G401 (cell line): ENCODE data around the gene GPRC5D. TPM values are rescaled to one million over a fixed set of nuclear protein-coding genes. Genes with fewer than 3 reads are reported as not detected.

ENCODE experiments used
- DNase-seq: peaks from one replicate; pipeline ENCODE4 v3.0.0-alpha.2; 2015; ENCODE audit warnings: low spot score
- in situ Hi-C: cut with HindIII; loops from 2 replicates; pipeline ENCODE4 v1.10.0; 2016; ENCODE audit warnings: low sequenced_read_pairs, mixed read lengths
- total RNA-seq: library from RNA; depleted of rRNA; stranded (reverse); fragments of >200 nt; shearing (Covaris generic); gene quantifications from 2 replicates; pipeline ENCODE4 v1.2.3, GENCODE V29; 2014

The GPRC5D gene
- total RNA-seq, 1 experiment from 2014 or later = not detected

DNA sequence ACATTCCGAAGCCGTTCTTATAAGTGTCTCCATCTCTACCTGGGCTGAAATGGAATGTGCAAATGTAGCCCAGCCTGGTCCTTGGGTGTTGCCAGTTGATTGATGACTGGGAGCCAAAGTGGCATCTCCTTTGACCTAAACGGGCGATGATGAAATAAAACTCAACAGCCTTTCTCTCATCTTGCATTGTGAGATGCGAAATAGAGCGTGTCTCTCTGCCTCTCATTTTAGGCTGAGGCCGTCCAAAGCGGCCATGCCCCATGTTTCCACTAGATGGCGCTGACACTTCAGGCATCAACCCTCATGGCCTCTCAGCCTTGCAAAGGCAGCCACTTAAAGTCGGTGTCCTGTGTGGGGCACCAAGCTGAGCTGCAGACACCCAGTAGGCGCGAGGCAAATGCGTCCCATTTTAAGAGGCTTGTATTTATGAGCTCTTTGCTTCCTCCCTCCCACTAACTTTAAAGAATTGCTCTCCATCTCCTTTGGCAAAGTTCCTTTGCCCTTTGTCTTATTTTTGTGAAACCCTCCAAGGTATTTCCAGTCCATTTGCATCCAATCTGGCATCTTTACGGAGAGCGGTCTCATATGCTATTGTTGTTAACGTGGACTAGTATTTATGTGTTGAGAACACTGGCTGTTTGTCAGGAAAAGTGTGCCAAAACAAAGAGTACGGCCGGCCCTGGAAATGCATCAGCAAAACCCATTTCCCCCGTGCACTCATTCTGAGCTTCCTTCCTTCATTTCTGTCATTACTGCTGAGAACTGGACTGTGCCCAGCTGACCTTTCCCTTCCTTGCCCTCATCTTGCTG, 35.6 kb downstream of the GPRC5D start:
- DNase-seq = peak; percentile 92
- in situ Hi-C loops = no loop called here

DNA sequence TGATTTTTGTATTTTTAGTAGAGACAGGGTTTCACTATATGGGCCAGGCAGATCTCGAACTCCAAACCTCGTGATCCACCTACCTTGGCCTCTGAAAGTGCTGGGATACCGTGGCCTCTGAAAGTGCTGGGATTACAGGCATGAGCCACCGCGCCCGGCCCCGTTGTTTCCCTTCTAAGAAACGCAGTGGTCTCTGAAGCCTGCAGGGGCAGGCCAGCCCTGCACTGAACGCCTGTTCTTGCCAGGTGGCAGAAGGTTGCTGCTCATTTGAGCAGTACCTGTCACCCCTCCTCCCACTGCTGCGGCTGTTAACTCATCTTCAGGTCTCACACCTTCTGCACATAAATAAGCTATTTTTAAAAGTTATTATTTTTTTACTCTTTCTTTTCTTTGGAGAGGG, 36.3 kb downstream of the GPRC5D start:
- in situ Hi-C loops = no loop called here
- peak; percentile 35 for DNase-seq

DNA sequence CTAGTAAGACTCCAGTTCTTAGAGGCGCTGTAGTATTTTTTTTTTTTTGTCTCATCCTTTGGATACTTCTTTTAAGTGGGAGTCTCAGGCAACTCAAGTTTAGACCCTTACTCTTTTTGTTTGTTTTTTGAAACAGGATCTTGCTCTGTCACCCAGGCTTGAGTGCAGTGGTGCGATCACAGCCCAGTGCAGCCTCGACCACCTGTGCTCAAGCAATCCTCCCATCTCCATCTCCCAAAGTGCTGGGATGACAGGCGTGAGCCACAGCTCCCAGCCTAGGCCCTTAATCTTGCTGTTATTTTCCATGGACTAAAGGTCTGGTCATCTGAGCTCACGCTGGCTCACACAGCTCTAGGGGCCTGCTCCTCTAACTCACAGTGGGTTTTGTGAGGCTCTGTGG, 39.3 kb downstream of the GPRC5D start:
- no peak for DNase-seq
- in situ Hi-C loops = no loop called here

DNA sequence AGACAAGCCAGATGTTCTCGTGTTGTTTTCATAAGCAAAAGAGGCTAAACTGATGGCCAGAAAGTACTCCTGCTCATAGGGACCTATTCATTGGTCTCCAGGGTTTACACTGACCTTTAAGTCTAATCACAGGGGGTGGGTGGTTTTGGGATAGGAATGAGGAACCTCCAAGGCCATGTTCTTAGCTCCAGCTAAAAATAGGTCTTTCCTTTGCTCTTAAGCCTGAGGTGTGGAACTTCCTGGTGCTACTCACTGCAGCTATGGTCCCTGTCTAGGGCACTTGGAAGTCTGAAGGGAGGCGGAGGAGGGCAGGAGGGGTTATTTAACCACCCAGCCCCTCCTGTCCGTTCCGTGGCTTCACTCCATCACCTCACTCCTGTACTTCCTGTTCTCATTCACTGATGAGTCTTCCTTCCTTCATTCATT, 42.0 kb downstream of the GPRC5D start:
- DNase-seq = no peak
- in situ Hi-C loops = no loop called here

DNA sequence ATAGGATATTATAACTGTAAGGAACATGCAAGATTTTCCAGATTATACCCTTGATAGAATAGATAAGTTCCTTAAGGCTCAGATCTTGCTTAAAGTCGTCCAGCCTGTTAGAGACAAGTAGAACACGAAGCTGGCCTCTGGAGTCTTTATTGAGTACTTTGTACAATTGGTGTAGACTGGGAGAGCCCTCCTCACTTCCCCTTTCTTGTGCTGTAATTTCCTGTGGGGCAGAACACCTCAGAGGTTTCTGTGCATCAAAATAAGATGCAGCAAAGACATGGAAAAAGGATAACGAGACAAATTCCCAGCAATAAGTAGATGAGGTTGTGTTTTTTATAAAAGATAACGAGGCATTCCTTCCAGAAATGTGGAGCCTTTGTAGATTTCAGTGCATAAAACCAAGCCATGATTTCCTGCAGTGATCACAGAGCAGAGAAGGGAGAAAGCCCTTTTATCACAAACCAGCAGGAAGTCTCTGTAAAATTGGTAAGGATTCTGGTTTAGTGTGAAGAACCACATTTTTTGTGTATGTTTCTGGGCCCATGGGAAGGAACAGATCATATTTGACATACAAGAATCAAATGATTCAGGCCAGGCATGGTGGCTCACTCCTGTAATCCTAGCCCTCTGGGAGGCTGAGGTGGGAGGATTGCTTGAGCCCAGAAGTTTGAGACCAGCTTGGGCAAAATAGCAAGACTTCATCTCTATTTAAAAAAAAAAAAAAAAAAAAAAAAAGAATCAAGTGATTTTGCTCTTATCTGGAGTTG, 42.6 kb downstream of the GPRC5D start:
- in situ Hi-C loops = no loop called here

GRCh38 chr12:12908711-12909110, 43.3 kb downstream of the GPRC5D start:
- in situ Hi-C loops = no loop called here
- DNase-seq = no peak

More for the DNA sequence above, 42.6 kb downstream of the GPRC5D start:
- no peak for DNase-seq

DNA sequence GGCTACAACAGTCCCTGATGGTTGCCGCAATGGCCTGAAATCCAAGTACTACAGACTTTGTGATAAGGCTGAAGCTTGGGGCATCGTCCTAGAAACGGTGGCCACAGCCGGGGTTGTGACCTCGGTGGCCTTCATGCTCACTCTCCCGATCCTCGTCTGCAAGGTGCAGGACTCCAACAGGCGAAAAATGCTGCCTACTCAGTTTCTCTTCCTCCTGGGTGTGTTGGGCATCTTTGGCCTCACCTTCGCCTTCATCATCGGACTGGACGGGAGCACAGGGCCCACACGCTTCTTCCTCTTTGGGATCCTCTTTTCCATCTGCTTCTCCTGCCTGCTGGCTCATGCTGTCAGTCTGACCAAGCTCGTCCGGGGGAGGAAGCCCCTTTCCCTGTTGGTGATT, 43.7 kb downstream of the GPRC5D start:
- in situ Hi-C loops = no loop called here
- DNase-seq = no peak

- in situ Hi-C loops = no loop called here
- DNase-seq = no peak
These were observed 44.4 kb downstream of the GPRC5D start for GRCh38 chr12:12907552-12907951.

DNA sequence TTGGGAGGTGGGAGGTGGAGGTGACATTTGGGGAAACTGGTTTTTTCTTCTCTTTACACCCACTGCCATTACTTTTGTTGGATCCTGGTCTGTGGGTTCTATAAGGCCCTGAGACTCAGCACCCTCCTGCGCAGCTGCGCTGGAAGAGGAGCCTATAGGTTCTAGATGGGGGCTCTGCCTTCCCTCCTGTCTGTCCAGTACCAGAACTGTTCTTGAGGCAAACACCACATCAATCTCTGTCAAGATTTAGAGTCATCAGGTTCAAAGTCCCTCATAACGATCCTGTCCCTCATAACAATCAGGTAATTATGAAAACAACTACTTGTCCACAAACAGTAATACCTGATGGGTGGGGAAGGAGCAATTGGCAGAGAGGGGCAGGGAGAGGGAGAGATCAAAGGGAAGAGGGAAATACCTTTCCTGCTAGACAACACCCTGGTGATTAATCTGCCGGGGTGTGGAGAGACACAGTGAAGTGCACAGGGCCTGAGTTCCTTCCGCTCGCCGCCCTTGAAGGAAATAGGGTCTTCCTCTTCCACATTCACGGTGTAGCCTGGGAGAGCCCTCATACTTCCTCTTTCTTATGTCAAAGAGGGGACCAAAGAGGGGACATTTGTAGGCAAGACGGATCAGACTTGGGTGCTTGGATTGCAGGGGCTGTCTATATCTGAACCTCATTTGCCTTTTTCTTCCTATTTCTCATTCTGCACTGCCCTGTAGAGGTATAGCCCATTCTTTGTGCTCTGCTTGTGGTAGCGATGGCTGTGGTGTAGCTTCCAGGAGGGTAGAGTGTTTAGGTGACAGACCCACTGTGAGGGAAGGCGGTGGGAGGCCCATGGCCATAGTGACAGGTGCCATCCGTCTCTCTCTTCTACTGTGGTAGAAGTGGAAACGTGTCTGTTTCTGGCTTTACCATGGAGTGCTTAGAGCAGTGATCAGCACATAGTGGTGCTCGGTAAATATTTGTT, 48.0 kb downstream of the GPRC5D start:
- in situ Hi-C loops = no loop called here
- no peak for DNase-seq

GRCh38 chr12:12902036-12902435, 49.9 kb downstream of the GPRC5D start:
- DNase-seq = no peak
- in situ Hi-C loops = no loop called here

GRCh38 chr12:12901158-12901791, 50.7 kb downstream of the GPRC5D start:
- in situ Hi-C loops = no loop called here
- DNase-seq = no peak

DNA sequence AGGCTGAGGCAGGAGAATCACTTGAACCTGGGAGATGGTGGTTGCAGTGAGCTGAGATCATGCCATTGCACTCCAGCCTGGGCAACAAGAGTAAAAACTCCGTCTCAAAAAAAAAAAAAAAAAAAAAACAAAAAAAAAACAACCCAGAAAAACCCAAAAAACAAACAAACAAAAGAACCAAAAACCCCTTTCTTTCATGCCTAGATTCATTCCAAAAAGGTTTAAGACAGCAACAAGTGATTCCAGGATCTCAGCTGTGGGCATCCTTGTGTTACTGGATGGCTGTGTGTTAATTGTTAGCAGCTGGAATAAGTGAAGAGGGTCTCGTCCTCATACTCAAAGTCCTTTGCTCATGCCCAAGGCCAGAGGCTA, 51.2 kb downstream of the GPRC5D start:
- no peak for DNase-seq
- in situ Hi-C loops = no loop called here

GRCh38 chr12:12899530-12900380, 52.2 kb downstream of the GPRC5D start:
- no peak for DNase-seq
- in situ Hi-C loops = no loop called here

DNA sequence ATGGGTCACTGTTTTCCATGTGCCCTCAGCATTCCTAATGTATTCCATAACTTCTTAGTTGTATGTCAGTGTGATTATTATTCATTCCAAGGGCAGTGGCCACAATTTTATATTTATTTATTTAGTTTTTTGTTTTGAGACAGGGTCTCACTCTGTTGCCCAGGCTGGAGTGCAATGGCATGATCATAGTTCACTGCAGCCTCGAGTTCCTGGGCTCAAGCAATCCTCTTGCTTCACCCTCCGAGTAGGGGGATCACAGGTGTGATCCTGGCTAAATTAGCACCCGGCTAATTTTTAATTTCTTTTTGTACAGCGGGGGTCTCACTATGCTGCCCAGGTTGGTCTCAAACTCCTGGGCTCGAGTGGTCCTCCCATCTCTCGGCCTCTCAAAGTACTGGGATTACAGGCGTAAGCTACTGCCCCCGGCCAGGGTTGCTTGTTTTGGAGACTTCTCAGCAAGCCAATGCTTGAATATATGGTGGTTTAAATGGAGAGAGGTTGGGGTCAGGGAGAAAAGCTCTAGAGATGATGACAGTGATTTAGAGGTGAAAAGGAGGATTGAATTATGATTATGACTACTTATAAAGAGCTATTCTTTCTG, 53.0 kb downstream of the GPRC5D start:
- in situ Hi-C loops = no loop called here
- no peak for DNase-seq

GRCh38 chr12:12898136-12898717, 53.7 kb downstream of the GPRC5D start:
- in situ Hi-C loops = no loop called here
- no peak for DNase-seq

- in situ Hi-C loops = no loop called here
- DNase-seq = no peak
These were observed 54.7 kb downstream of the GPRC5D start for GRCh38 chr12:12897302-12897701.

DNA sequence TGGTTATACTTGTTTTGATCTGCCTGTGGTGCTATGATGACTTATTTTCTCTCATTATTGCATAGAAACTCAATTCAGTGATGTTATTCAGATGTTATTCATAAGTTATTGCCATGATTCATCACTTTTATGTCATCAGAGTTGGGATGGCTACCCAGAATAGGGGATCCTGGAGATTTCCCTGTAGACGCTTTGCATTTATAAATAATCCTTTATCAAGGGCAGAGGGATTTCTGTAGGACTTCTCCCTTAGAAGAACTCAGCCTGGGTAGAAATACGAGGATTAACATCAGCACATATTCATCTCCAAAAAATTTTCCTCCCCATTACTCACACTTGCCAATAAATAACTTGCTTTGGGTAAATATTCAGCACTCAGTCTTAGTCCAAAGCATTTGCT, 55.7 kb downstream of the GPRC5D start:
- DNase-seq = no peak
- in situ Hi-C loops = no loop called here

DNA sequence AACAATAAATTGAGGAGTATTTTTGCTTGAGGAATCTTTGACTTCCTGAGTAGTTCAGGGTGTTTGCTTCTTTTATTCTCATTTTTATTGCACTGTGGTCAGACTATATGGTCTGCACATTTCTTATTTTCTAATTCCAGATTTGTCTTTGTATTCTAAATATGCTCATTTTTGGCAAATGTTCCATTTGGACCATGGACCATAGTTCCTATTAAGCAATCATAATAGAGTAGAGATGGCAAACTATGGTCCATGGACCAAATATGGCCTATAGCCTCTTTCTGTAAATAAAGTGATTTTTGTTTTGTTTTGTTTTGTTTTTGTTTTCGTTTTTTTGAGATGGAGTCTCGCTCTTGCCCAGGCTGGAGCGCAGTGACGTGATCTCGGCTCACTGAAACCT, 58.5 kb downstream of the GPRC5D start:
- in situ Hi-C loops = no loop called here
- DNase-seq = no peak
